Measurements from ENCODE around the gene DMTF1. TPM values are rescaled to one million over a fixed set of nuclear protein-coding genes. Genes with fewer than 3 reads are reported as not detected.

The DMTF1 gene
- total RNA-seq, 1 donor = 70.6 TPM

GRCh38 chr7:87170828-87171227 lies 18.6 kb downstream of the DMTF1 start:
- Histone ChIP-seq H3K4me2 (ENCODE audit: insufficient read depth, low read length) (no peak overlapping the region), H3K27ac (ENCODE audit: low read depth, low read length) (no peak overlapping the region), H2AFZ (ENCODE audit: low read length) (no peak overlapping the region), H3K4me3 (ENCODE audit: insufficient read depth, low read length) (no peak overlapping the region), H3K36me3 (ENCODE audit: insufficient read depth, low read length) (peaks cover 87% of the 10 kb centered on the region), H3K27me3 (ENCODE audit: insufficient read depth, low read length) (no peaks in the 10 kb centered on the region), H3K79me2 (ENCODE audit: insufficient read depth, low read length) (peaks cover 7% of the 10 kb centered on the region), H3K4me1 (ENCODE audit: insufficient read depth, low read length) (no peaks in the 10 kb centered on the region), H4K20me1 (ENCODE audit: insufficient read depth, low read length) (no peaks in the 10 kb centered on the region), H3K9me3 (ENCODE audit: low read depth, low read length) (no peaks in the 10 kb centered on the region)
- TF ChIP-seq, protein P1, sequence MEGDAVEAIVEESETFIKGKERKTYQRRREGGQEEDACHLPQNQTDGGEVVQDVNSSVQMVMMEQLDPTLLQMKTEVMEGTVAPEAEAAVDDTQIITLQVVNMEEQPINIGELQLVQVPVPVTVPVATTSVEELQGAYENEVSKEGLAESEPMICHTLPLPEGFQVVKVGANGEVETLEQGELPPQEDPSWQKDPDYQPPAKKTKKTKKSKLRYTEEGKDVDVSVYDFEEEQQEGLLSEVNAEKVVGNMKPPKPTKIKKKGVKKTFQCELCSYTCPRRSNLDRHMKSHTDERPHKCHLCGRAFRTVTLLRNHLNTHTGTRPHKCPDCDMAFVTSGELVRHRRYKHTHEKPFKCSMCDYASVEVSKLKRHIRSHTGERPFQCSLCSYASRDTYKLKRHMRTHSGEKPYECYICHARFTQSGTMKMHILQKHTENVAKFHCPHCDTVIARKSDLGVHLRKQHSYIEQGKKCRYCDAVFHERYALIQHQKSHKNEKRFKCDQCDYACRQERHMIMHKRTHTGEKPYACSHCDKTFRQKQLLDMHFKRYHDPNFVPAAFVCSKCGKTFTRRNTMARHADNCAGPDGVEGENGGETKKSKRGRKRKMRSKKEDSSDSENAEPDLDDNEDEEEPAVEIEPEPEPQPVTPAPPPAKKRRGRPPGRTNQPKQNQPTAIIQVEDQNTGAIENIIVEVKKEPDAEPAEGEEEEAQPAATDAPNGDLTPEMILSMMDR (IDR thresholded peaks at IDR 0.05; ENCODE audit: extremely low read depth, low read depth, low read length) = no peak
- DNase-seq (ENCODE audit: insufficient read length, low spot score, missing footprints) = no peak

GRCh38 chr7:87171282-87171934 lies 19.2 kb downstream of the DMTF1 start:
- Histone ChIP-seq H3K79me2 (ENCODE audit: insufficient read depth, low read length) (peaks cover 4% of the 10 kb centered on the region), H3K36me3 (ENCODE audit: insufficient read depth, low read length) (peaks cover 81% of the 10 kb centered on the region)

GRCh38 chr7:87173471-87173870 lies 21.2 kb downstream of the DMTF1 start:
- TF ChIP-seq, protein P1 (IDR thresholded peaks at IDR 0.05; ENCODE audit: extremely low read depth, low read depth, low read length) = no peak
- Histone ChIP-seq H3K27ac (ENCODE audit: low read depth, low read length) (no peak overlapping the region), H3K4me1 (ENCODE audit: insufficient read depth, low read length) (no peaks in the 10 kb centered on the region), H3K36me3 (ENCODE audit: insufficient read depth, low read length) (peaks cover 72% of the 10 kb centered on the region), H4K20me1 (ENCODE audit: insufficient read depth, low read length) (no peaks in the 10 kb centered on the region), H3K4me2 (ENCODE audit: insufficient read depth, low read length) (no peak overlapping the region), H3K27me3 (ENCODE audit: insufficient read depth, low read length) (no peaks in the 10 kb centered on the region), H3K4me3 (ENCODE audit: insufficient read depth, low read length) (no peak overlapping the region), H2AFZ (ENCODE audit: low read length) (no peak overlapping the region), H3K9me3 (ENCODE audit: low read depth, low read length) (no peaks in the 10 kb centered on the region), H3K79me2 (ENCODE audit: insufficient read depth, low read length) (peaks cover 4% of the 10 kb centered on the region)
- no peak for DNase-seq (ENCODE audit: insufficient read length, low spot score, missing footprints)

More at GRCh38 chr7:87171282-87171934, 19.2 kb downstream of the DMTF1 start:
- no peak overlapping the region for H3K27ac ChIP-seq (ENCODE audit: low read depth, low read length)
- no peaks in the 10 kb centered on the region for H3K27me3 ChIP-seq (ENCODE audit: insufficient read depth, low read length)
- H3K9me3 ChIP-seq (ENCODE audit: low read depth, low read length) = no peaks in the 10 kb centered on the region
- H3K4me1 ChIP-seq (ENCODE audit: insufficient read depth, low read length) = no peaks in the 10 kb centered on the region
- H3K4me2 ChIP-seq (ENCODE audit: insufficient read depth, low read length) = no peak overlapping the region
- no peaks in the 10 kb centered on the region for H4K20me1 ChIP-seq (ENCODE audit: insufficient read depth, low read length)
- TF ChIP-seq, protein P1 (IDR thresholded peaks at IDR 0.05; ENCODE audit: extremely low read depth, low read depth, low read length) = no peak
- no peak overlapping the region for H2AFZ ChIP-seq (ENCODE audit: low read length)
- no peak overlapping the region for H3K4me3 ChIP-seq (ENCODE audit: insufficient read depth, low read length)
- no peak for DNase-seq (ENCODE audit: insufficient read length, low spot score, missing footprints)

DNA sequence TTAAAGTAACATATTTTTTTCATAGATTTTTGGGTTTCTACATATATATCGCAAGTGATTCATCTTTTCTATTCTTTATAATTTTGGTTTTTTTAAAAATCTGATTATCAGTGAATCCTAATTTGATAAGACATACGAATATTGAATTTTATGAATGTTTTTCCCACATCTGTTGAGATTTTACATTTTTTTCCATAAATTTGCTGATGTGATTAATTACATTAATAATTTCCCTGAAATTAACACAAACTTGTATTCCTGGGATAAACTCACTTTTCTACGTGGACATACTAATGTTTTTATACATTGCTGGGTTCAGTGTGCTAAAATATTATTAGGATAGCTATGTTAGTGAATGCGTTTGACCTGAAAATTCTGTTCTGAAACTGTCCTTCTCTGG lies 26.1 kb downstream of the DMTF1 start:
- TF ChIP-seq, protein P1 (IDR thresholded peaks at IDR 0.05; ENCODE audit: extremely low read depth, low read depth, low read length) = no peak
- H3K4me1 ChIP-seq (ENCODE audit: insufficient read depth, low read length) = no peaks in the 10 kb centered on the region
- no peak overlapping the region for H3K27ac ChIP-seq (ENCODE audit: low read depth, low read length)
- H3K79me2 ChIP-seq (ENCODE audit: insufficient read depth, low read length) = peaks cover 6% of the 10 kb centered on the region
- no peak overlapping the region for H3K4me3 ChIP-seq (ENCODE audit: insufficient read depth, low read length)
- no peak for DNase-seq (ENCODE audit: insufficient read length, low spot score, missing footprints)
- no peak overlapping the region for H3K4me2 ChIP-seq (ENCODE audit: insufficient read depth, low read length)
- no peak overlapping the region for H2AFZ ChIP-seq (ENCODE audit: low read length)
- H4K20me1 ChIP-seq (ENCODE audit: insufficient read depth, low read length) = no peaks in the 10 kb centered on the region
- H3K36me3 ChIP-seq (ENCODE audit: insufficient read depth, low read length) = peaks cover 51% of the 10 kb centered on the region
- no peaks in the 10 kb centered on the region for H3K27me3 ChIP-seq (ENCODE audit: insufficient read depth, low read length)
- no peaks in the 10 kb centered on the region for H3K9me3 ChIP-seq (ENCODE audit: low read depth, low read length)

Data from osteoblast (primary cell).